NCI-H1105 treated with DMSO at 0.1 percent for 48 hours (cell line): ENCODE measurements around the gene CCDC191.

ENCODE experiments used
- DNase-seq: peaks from one replicate; lab custom pipeline; 2025; lab: John Stamatoyannopoulos, UW

CCDC191 gene

GRCh38 chr3:113954091-113954685, 102.1 kb downstream of the CCDC191 start:
- no peak for DNase-seq

- DNase-seq, result no peak
These were observed 102.6 kb downstream of the CCDC191 start for GRCh38 chr3:113953677-113954076.

GRCh38 chr3:113952921-113953320, 103.4 kb downstream of the CCDC191 start:
- no peak for DNase-seq

GRCh38 chr3:113948015-113948917, 108.1 kb downstream of the CCDC191 start:
- peak; percentile 65 for DNase-seq

- DNase-seq, result peak; percentile 81
These were observed 108.8 kb downstream of the CCDC191 start, which contains the start of gene ZDHHC23 for GRCh38 chr3:113947372-113948014. Gene ZDHHC23, plus strand, starts transcription at chr3:113948013. Its CDS starts 790 bp downstream, at chr3:113948803.

- no peak for DNase-seq
These were observed 109.5 kb downstream of the CCDC191 start for GRCh38 chr3:113946831-113947230.

GRCh38 chr3:113927556-113927955, 128.8 kb downstream of the CCDC191 start:
- no peak for DNase-seq

GRCh38 chr3:113914646-113915045, 141.7 kb downstream of the CCDC191 start:
- DNase-seq, result no peak
